ENCODE results near the gene HABP2. TPM values are rescaled to one million over a fixed set of nuclear protein-coding genes. Genes with fewer than 3 reads are reported as not detected.

The HABP2 gene
- total RNA-seq, 1 experiment from 2014 or later: 0.09 TPM

GRCh38 chr10:113524539-113525490, 28.0 kb upstream of the HABP2 start:
- peaks cover 7% of the 10 kb centered on the region; the same call in 1 of the 2 replicates for H3K4me1 Mint-ChIP-seq
- no peaks in the 10 kb centered on the region for H3K36me3 Mint-ChIP-seq
- no peak overlapping the region for H3K27ac Mint-ChIP-seq
- CTCF ChIA-PET: interaction anchor here (0.5 to 2.6 kb wide), 2 partner anchors 38 to 140 kb away, joined by 3 to 16 read pairs; no protein-coding TSS in a partner anchor
- peaks cover 3% of the 10 kb centered on the region for H3K9me3 Mint-ChIP-seq
- POLR2A ChIA-PET: no interaction called here
- DNase-seq (ENCODE audit: low spot score) (no peak), ATAC-seq (no peak)
- H3K4me3 Mint-ChIP-seq: no peak overlapping the region
- peaks cover 6% of the 10 kb centered on the region for H3K27me3 Mint-ChIP-seq (ENCODE audit: low read depth)
- TF ChIP-seq E2F1 (CRISPR knock-in tag; IDR thresholded peaks at IDR 0.05): no peak
- TF ChIP-seq NFE2L1 (CRISPR knock-in tag; IDR thresholded peaks at IDR 0.05): no peak
- no peak for TF ChIP-seq FOXK1 (CRISPR knock-in tag; IDR thresholded peaks at IDR 0.05)
- TF ChIP-seq CREB1 (CRISPR knock-in tag; IDR thresholded peaks at IDR 0.05): no peak
- TF ChIP-seq GTF2I (CRISPR knock-in tag; conservative IDR thresholded peaks at IDR 0.05): no peak
- TF ChIP-seq TEAD1 (CRISPR knock-in tag; IDR thresholded peaks at IDR 0.05): no peak
- TF ChIP-seq ZNF219 (CRISPR knock-in tag; IDR thresholded peaks at IDR 0.05; ENCODE audit: borderline replicate concordance): no peak
- no peak for TF ChIP-seq ZNF281 (CRISPR knock-in tag; IDR thresholded peaks at IDR 0.05)
- TF ChIP-seq AR (CRISPR knock-in tag; IDR thresholded peaks at IDR 0.05): no peak
- no peak for TF ChIP-seq ZBTB43 (CRISPR knock-in tag; IDR thresholded peaks at IDR 0.05)
- TF ChIP-seq CREM (CRISPR knock-in tag; IDR thresholded peaks at IDR 0.05): no peak
- TF ChIP-seq ATF3 (CRISPR knock-in tag; conservative IDR thresholded peaks at IDR 0.05): no peak
- TF ChIP-seq ATF1 (CRISPR knock-in tag; IDR thresholded peaks at IDR 0.05): no peak
- no peak for TF ChIP-seq JAZF1 (CRISPR knock-in tag; IDR thresholded peaks at IDR 0.05)
- TF ChIP-seq ZNF532 (CRISPR knock-in tag; IDR thresholded peaks at IDR 0.05; ENCODE audit: borderline replicate concordance): no peak
- TF ChIP-seq HMGXB4 (CRISPR knock-in tag; IDR thresholded peaks at IDR 0.05): no peak
- TF ChIP-seq PRDM15 (CRISPR knock-in tag; IDR thresholded peaks at IDR 0.05): no peak

All from WTC11 (cell line).